GM18511 (cell line): ENCODE results near the gene PCGF2.
"Not testable (repeated sequence)": the region's sequence is repeated elsewhere in the genome, so short reads cannot be mapped to it uniquely, and the experiment has no call there.

Experiments
- ATAC-seq: cut with Tn5 transposase; IDR thresholded peaks from one replicate; pipeline ENCODE4 v1.9.1; 2021; ENCODE audit warnings: mild to moderate bottlenecking, moderate library complexity; ENCODE audit not compliant: unreplicated experiment

PCGF2 gene

GRCh38 chr17:38738007-38738662, 10.0 kb downstream of the PCGF2 start:
- no peak for ATAC-seq

- no peak for ATAC-seq
These were observed 12.8 kb downstream of the PCGF2 start for GRCh38 chr17:38735161-38735997.

- ATAC-seq = no peak
These were observed 13.9 kb downstream of the PCGF2 start for GRCh38 chr17:38733982-38734973.

GRCh38 chr17:38733282-38733981, 14.7 kb downstream of the PCGF2 start:
- no peak for ATAC-seq

GRCh38 chr17:38732376-38733281, 15.5 kb downstream of the PCGF2 start:
- ATAC-seq = no peak

GRCh38 chr17:38731526-38732294, 16.4 kb downstream of the PCGF2 start:
- no peak for ATAC-seq

- ATAC-seq = no peak
These were observed 17.4 kb downstream of the PCGF2 start for GRCh38 chr17:38730526-38731379.

GRCh38 chr17:38729886-38730525, 18.1 kb downstream of the PCGF2 start, which contains the start of gene CISD3:
Gene CISD3, plus strand, starts transcription at chr17:38730341. Its CDS starts 18 bp downstream, at chr17:38730359.
- ATAC-seq = peak; percentile 81

GRCh38 chr17:38729368-38729885, 18.7 kb downstream of the PCGF2 start:
- no peak for ATAC-seq

- ATAC-seq = no peak
These were observed 19.8 kb downstream of the PCGF2 start for GRCh38 chr17:38728290-38728831.

- no peak for ATAC-seq
These were observed 20.4 kb downstream of the PCGF2 start for GRCh38 chr17:38727736-38728135.

- not testable (repeated sequence) for ATAC-seq
These were observed 22.0 kb downstream of the PCGF2 start for GRCh38 chr17:38726145-38726544.

- ATAC-seq = no peak
These were observed 23.1 kb downstream of the PCGF2 start for GRCh38 chr17:38725066-38725465.

- no peak for ATAC-seq
These were observed 23.7 kb downstream of the PCGF2 start for GRCh38 chr17:38724337-38724988.

GRCh38 chr17:38721802-38722201, 26.3 kb downstream of the PCGF2 start:
- ATAC-seq = no peak

- no peak for ATAC-seq
These were observed 27.2 kb downstream of the PCGF2 start for GRCh38 chr17:38720941-38721340.
